ENCODE results near the gene SLC27A6. TPM values are rescaled to one million over a fixed set of nuclear protein-coding genes. Genes with fewer than 3 reads are reported as not detected.

Gene SLC27A6
- total RNA-seq, 1 donor from 2014 or later: 2.9 TPM

DNA sequence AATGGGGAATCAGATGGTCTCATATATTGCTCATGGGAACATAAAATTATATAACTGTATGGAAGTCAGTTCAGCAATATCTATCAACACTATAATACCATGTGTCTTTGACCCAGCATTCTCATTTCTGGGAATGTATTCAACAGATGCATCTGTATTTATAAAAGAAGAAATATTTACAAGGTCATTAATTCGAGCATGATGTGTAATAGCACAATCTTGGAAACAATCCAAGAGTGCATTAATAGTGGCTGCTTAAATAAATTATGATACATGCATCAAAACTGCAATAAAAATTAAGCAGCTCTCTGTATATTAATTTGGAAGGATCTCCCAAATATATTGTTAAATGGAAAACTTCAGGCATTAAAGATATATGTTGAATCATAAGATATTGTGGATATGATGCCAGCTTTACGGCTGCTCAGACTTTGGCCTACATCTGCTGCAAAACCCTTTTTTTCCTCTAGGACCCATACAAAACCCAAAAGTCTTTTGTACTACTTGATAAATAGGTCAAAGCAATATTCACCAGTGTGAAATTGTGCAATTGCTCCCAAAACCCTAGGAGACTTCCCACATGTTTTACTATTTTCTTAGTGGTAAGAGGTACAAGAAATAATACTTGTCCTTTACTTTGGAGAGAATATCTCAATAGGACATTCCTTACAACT is 84.0 kb downstream of the SLC27A6 start:
- TF ChIP-seq POLR2A (IDR thresholded peaks at IDR 0.05): no peak
- TF ChIP-seq, protein P1, sequence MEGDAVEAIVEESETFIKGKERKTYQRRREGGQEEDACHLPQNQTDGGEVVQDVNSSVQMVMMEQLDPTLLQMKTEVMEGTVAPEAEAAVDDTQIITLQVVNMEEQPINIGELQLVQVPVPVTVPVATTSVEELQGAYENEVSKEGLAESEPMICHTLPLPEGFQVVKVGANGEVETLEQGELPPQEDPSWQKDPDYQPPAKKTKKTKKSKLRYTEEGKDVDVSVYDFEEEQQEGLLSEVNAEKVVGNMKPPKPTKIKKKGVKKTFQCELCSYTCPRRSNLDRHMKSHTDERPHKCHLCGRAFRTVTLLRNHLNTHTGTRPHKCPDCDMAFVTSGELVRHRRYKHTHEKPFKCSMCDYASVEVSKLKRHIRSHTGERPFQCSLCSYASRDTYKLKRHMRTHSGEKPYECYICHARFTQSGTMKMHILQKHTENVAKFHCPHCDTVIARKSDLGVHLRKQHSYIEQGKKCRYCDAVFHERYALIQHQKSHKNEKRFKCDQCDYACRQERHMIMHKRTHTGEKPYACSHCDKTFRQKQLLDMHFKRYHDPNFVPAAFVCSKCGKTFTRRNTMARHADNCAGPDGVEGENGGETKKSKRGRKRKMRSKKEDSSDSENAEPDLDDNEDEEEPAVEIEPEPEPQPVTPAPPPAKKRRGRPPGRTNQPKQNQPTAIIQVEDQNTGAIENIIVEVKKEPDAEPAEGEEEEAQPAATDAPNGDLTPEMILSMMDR (IDR thresholded peaks at IDR 0.05): no peak
- TF ChIP-seq POLR2AphosphoS5 (IDR thresholded peaks at IDR 0.05; ENCODE audit: insufficient read depth in 1 of 2, low read depth in 1 of 2): no peak
- Histone ChIP-seq H3K4me1 (peaks cover 18% of the 10 kb centered on the region), H3K4me3 (no peak overlapping the region), H3K27ac (no peak overlapping the region), H3K36me3 (no peaks in the 10 kb centered on the region), H3K9me3 (no peaks in the 10 kb centered on the region), H3K27me3 (no peaks in the 10 kb centered on the region)
- intact Hi-C loops (cut with DNase I): no loop called here
- DNase-seq (ENCODE audit: extremely low spot score in 2 of 2): no peak

DNA sequence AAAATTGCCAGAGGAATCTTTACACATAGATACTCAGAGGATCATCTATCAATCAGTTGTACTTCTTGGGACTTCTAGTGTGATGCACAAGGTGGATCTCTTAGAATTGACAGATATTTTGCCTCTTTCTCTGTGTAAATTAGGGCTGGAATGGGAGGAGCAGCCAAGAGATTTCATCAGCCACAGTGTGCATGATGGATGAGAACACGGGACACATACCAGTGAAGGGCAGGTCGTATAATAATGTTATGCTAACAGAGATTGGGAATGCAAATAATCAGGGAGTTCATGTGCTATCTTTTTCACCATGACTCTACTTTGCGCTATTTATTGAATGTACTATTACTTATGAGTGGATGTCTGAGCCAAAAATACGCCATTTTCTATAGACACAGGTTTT is 86.0 kb downstream of the SLC27A6 start:
- Histone ChIP-seq H3K4me1 (peaks cover 18% of the 10 kb centered on the region), H3K4me3 (no peak overlapping the region), H3K36me3 (no peaks in the 10 kb centered on the region), H3K9me3 (no peaks in the 10 kb centered on the region), H3K27me3 (no peaks in the 10 kb centered on the region), H3K27ac (no peak overlapping the region)
- no peak for DNase-seq (ENCODE audit: extremely low spot score in 2 of 2)
- intact Hi-C loops (cut with DNase I): no loop called here
- TF ChIP-seq POLR2A (IDR thresholded peaks at IDR 0.05) (no peak), POLR2AphosphoS5 (IDR thresholded peaks at IDR 0.05; ENCODE audit: insufficient read depth in 1 of 2, low read depth in 1 of 2) (no peak)
- TF ChIP-seq, protein P1 (IDR thresholded peaks at IDR 0.05): no peak

DNA sequence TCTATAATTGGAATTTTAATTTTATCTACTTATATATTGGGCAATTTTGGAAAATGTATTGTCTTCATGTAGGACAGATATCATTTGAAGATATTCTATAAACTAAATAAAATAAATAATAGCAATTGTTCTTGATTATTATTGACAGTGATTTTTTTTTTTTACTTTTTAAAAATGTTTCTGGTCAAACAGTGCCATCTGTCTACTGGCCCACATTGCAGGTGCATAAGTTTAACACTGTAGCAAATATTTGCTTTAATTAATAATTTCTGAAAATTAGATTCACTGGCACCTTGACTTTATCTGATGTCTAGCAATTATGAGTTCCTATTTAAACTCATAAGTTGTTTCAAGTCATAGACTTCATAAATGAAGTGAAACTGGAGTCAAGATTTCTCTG is 88.2 kb downstream of the SLC27A6 start:
- TF ChIP-seq POLR2AphosphoS5 (IDR thresholded peaks at IDR 0.05; ENCODE audit: insufficient read depth in 1 of 2, low read depth in 1 of 2): no peak
- no peak for TF ChIP-seq POLR2A (IDR thresholded peaks at IDR 0.05)
- TF ChIP-seq, protein P1 (IDR thresholded peaks at IDR 0.05): no peak

DNA sequence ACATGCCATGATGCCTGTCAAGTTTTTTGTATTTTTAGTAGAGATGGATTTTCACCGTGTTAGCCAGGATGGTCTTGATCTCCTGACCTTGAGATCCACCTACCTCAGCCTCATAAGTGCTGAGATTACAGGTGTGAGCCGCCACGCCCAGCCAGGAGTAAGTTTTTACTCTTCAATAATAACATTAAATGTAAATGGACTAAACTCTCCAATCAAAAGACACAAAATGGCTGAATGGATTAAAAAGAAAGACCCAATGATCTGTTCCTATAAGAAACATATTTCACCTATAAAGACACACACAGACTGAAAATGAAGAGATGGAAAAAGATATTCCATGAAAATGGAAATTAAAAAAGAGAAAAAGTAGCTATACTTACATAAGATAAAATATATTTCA is 92.0 kb downstream of the SLC27A6 start:
- Histone ChIP-seq H3K4me3 (no peak overlapping the region), H3K27ac (no peak overlapping the region), H3K4me1 (no peaks in the 10 kb centered on the region), H3K9me3 (no peaks in the 10 kb centered on the region), H3K36me3 (no peaks in the 10 kb centered on the region), H3K27me3 (no peaks in the 10 kb centered on the region)
- TF ChIP-seq, protein P1 (IDR thresholded peaks at IDR 0.05): no peak
- TF ChIP-seq POLR2AphosphoS5 (IDR thresholded peaks at IDR 0.05; ENCODE audit: insufficient read depth in 1 of 2, low read depth in 1 of 2) (no peak), POLR2A (IDR thresholded peaks at IDR 0.05) (no peak)
- intact Hi-C loops (cut with DNase I): no loop called here
- no peak for DNase-seq (ENCODE audit: extremely low spot score in 2 of 2)

More for the DNA sequence above, 88.2 kb downstream of the SLC27A6 start:
- Histone ChIP-seq H3K4me3 (no peak overlapping the region), H3K36me3 (no peaks in the 10 kb centered on the region), H3K9me3 (no peaks in the 10 kb centered on the region), H3K4me1 (peaks cover 15% of the 10 kb centered on the region), H3K27ac (no peak overlapping the region), H3K27me3 (no peaks in the 10 kb centered on the region)
- intact Hi-C loops (cut with DNase I): no loop called here
- DNase-seq (ENCODE audit: extremely low spot score in 2 of 2): no peak

DNA sequence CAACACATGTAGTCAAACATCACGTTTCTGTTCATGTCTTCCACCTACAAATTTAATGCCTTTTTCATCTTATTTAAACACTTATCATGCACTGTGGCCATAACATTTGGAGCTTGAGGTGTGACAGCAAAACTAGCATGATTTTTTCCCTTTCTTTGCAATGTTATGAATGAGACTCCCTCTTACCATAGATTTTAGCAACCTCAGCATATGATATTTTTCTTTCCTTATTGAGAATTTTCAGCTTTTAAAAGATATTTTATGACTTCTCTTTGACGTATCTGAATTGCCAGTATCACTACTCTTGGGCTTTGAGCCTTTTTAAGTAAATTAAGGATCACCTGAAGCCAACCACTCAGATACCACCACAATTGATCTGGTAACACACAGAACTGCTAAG is 96.6 kb downstream of the SLC27A6 start:
- TF ChIP-seq, protein P1 (IDR thresholded peaks at IDR 0.05): no peak
- TF ChIP-seq POLR2A (IDR thresholded peaks at IDR 0.05) (no peak), POLR2AphosphoS5 (IDR thresholded peaks at IDR 0.05; ENCODE audit: insufficient read depth in 1 of 2, low read depth in 1 of 2) (no peak)
- no peak for DNase-seq (ENCODE audit: extremely low spot score in 2 of 2)
- Histone ChIP-seq H3K27me3 (no peaks in the 10 kb centered on the region), H3K4me1 (peaks cover 6% of the 10 kb centered on the region), H3K36me3 (no peaks in the 10 kb centered on the region), H3K4me3 (no peak overlapping the region), H3K9me3 (no peaks in the 10 kb centered on the region), H3K27ac (no peak overlapping the region)
- intact Hi-C loops (cut with DNase I): no loop called here
